ENCODE results near the gene PTPN13.

The PTPN13 gene

GRCh38 chr4:86821151-86821550 is 227.0 kb downstream of the PTPN13 start:
- H3K4me1 ChIP-seq (ENCODE audit: control insufficient read depth, insufficient read depth, low read length), result no peaks in the 10 kb centered on the region
- no peak overlapping the region for H3K27ac ChIP-seq (ENCODE audit: extremely low read depth, low read depth, low read length)
- no peak for TF ChIP-seq ZNF19 (tag by site-specific recombination; IDR thresholded peaks at IDR 0.05; ENCODE audit: low read depth)
- ChIA-PET POLR2A (no interaction called here), CTCF (no interaction called here)
- no peak overlapping the region for H3K4me3 ChIP-seq (ENCODE audit: low read depth, low read length)
- H3K36me3 ChIP-seq (ENCODE audit: control insufficient read depth in 2 of 2, insufficient read depth in 1 of 2, low read length in 2 of 2), result peaks cover 0 to under 1% of the 10 kb centered on the region in 2 experiments; a peak in 1 of 3 replicates
- no peaks in the 10 kb centered on the region for H3K9me3 ChIP-seq (ENCODE audit: control insufficient read depth, insufficient read depth, low read depth, low read length)

GRCh38 chr4:86822136-86822535 is 228.0 kb downstream of the PTPN13 start:
- Histone ChIP-seq H3K9me3 (ENCODE audit: control insufficient read depth, insufficient read depth, low read depth, low read length) (no peaks in the 10 kb centered on the region), H3K36me3 (ENCODE audit: control insufficient read depth in 2 of 2, insufficient read depth in 1 of 2, low read length in 2 of 2) (no peaks in the 10 kb centered on the region), H3K27ac (ENCODE audit: extremely low read depth, low read depth, low read length) (no peak overlapping the region), H3K4me1 (ENCODE audit: control insufficient read depth, insufficient read depth, low read length) (no peaks in the 10 kb centered on the region), H3K4me3 (ENCODE audit: low read depth, low read length) (no peak overlapping the region)
- CTCF ChIA-PET, result no interaction called here
- POLR2A ChIA-PET, result no interaction called here
- no peak for TF ChIP-seq KLF10 (tag by site-specific recombination; IDR thresholded peaks at IDR 0.05)
- TF ChIP-seq GLIS1 (tag by site-specific recombination; IDR thresholded peaks at IDR 0.05), result no peak

GRCh38 chr4:86825511-86825910 is 231.4 kb downstream of the PTPN13 start:
- ChIA-PET POLR2A (no interaction called here), CTCF (no interaction called here)
- no peaks in the 10 kb centered on the region for H3K4me1 ChIP-seq (ENCODE audit: control insufficient read depth, insufficient read depth, low read length)
- TF ChIP-seq ZNF416 (tag by site-specific recombination; IDR thresholded peaks at IDR 0.05) (no peak), ZBTB49 (tag by site-specific recombination; IDR thresholded peaks at IDR 0.05; ENCODE audit: low read depth) (no peak), ZNF302 (tag by site-specific recombination; IDR thresholded peaks at IDR 0.05; ENCODE audit: low read depth) (no peak), ZNF768 (tag by site-specific recombination; IDR thresholded peaks at IDR 0.05) (no peak), ZNF777 (tag by site-specific recombination; IDR thresholded peaks at IDR 0.05; ENCODE audit: borderline replicate concordance) (no peak), ZNF18 (tag by site-specific recombination; IDR thresholded peaks at IDR 0.05) (no peak), KLF8 (tag by site-specific recombination; IDR thresholded peaks at IDR 0.05) (no peak), ZNF146 (tag by site-specific recombination; IDR thresholded peaks at IDR 0.05) (no peak), ZNF747 (tag by site-specific recombination; IDR thresholded peaks at IDR 0.05) (no peak), ELK4 (IDR thresholded peaks at IDR 0.05; ENCODE audit: borderline replicate concordance, low read depth, low read length) (no peak), ZNF621 (tag by site-specific recombination; IDR thresholded peaks at IDR 0.05) (no peak), GLIS2 (tag by site-specific recombination; IDR thresholded peaks at IDR 0.05) (no peak), ZFP3 (tag by site-specific recombination; IDR thresholded peaks at IDR 0.05; ENCODE audit: low read depth) (no peak), ZNF513 (tag by site-specific recombination; IDR thresholded peaks at IDR 0.05) (no peak), ZNF501 (tag by site-specific recombination; IDR thresholded peaks at IDR 0.05) (no peak)
- no peaks in the 10 kb centered on the region for H3K9me3 ChIP-seq (ENCODE audit: control insufficient read depth, insufficient read depth, low read depth, low read length)
- H3K27ac ChIP-seq (ENCODE audit: extremely low read depth, low read depth, low read length), result no peak overlapping the region
- H3K36me3 ChIP-seq (ENCODE audit: control insufficient read depth in 2 of 2, insufficient read depth in 1 of 2, low read length in 2 of 2), result no peaks in the 10 kb centered on the region
- H3K4me3 ChIP-seq (ENCODE audit: low read depth, low read length), result no peak overlapping the region
